Measurements from ENCODE around the gene ARMC9.

The ARMC9 gene

DNA sequence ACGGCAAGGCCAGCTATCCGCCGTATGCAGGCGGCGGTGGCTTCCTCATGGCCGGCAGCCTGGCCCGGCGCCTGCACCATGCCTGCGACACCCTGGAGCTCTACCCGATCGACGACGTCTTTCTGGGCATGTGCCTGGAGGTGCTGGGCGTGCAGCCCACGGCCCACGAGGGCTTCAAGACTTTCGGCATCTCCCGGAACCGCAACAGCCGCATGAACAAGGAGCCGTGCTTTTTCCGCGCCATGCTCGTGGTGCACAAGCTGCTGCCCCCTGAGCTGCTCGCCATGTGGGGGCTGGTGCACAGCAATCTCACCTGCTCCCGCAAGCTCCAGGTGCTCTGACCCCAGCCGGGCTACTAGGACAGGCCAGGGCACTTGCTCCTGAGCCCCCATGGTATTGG is 200.2 kb downstream of the ARMC9 start:
- TF ChIP-seq, protein P1, sequence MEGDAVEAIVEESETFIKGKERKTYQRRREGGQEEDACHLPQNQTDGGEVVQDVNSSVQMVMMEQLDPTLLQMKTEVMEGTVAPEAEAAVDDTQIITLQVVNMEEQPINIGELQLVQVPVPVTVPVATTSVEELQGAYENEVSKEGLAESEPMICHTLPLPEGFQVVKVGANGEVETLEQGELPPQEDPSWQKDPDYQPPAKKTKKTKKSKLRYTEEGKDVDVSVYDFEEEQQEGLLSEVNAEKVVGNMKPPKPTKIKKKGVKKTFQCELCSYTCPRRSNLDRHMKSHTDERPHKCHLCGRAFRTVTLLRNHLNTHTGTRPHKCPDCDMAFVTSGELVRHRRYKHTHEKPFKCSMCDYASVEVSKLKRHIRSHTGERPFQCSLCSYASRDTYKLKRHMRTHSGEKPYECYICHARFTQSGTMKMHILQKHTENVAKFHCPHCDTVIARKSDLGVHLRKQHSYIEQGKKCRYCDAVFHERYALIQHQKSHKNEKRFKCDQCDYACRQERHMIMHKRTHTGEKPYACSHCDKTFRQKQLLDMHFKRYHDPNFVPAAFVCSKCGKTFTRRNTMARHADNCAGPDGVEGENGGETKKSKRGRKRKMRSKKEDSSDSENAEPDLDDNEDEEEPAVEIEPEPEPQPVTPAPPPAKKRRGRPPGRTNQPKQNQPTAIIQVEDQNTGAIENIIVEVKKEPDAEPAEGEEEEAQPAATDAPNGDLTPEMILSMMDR (IDR thresholded peaks at IDR 0.05), result no peak

DNA sequence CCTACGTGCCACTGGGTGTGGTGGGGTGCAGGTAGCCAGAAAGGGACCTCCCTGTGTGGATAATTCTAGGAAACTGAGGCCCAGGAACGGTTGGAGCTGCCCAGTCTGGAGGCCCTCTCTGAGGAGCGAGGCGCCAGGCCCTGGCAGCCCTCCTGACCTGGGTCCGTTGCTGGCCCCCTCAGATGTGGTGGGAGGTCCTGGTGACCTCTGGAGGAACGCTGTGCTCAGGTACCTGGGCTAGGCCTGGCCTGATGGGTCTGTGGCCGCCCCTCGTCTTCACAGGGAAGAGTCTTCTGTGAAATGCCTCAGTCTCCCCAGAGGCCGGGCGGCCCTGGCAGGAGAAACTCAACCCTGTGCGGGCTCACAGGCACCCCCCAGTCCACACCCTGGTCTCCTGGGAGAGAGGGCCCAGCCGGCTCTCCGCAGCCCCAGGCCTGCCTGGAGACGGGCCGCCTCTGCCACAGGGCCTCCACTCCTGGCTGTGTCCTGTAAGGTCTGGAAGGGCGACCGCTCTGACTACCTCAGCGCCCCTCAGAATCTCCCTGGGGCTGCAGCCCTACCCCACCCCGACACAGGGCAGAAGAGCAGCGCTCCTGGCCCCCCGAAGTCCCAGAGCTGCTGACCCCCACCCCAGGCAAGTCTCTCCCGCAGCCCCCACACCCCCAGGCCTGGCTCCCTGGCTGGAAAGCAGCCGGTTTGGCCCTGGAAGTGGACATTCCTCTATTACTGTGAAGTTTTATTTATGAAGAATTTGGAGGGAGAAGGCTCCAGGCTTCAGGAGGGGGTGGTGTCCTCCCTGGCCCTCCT is 200.8 kb downstream of the ARMC9 start:
- TF ChIP-seq, protein P1 (IDR thresholded peaks at IDR 0.05), result no peak

DNA sequence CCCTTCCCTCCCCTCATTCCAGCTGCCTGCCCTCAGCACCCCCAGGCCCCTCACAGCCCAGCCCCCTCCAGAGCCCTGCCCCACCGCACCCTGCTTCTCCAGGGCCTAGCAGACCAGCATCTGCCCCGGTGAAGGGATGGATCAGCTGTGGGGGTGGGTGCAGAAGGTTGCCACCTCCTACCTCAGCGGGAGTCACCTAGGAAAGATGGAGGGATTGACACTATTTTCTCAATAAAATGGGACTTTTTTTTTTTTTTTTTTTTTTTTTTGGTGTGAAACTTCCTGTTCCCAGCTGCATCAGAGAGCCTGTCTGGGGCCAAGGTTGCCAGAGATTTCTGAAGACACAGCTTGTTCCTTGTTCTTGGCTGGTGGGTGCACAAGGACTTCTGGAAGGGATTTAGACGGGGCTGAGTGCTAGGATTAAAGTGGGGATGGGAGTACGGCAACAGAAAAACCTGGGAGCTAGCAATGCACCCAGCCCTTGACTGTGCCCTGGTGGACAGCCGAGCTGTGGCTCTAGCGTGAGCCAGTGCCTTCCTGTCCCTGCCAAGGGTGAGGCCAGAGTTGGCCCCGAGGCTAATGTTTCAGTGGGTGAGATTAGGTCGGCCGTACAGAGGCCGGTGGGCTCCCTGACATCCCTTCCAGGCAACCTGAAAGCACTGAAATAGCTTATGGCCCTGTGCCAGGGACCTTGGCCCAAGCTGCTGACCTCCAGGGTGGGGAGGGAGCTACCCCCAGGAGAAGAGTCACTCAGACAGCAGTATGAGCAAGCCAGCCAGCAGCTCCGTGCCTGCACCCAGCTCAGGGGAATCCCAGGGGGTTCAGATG is 201.6 kb downstream of the ARMC9 start:
- TF ChIP-seq, protein P1 (IDR thresholded peaks at IDR 0.05), result no peak

DNA sequence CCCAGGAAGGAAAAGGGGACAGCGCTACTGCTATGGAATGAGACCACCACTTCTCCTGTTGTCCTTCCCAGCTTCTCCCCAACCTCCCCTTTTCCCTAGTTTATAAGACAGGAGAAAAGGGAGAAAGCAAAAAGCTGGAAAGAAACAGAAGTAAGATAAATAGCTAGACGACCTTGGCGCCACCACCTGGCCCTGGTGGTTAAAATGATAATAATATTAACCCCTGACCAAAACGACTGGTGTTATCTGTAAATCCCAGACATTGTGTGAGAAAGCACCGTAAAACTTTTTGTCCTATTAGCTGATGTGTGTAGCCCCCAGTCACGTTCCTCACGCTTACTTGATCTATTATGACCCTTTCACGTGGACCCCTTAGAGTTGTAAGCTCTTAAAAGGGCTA is 202.2 kb downstream of the ARMC9 start:
- TF ChIP-seq, protein P1 (IDR thresholded peaks at IDR 0.05), result peak; percentile 40; the same call in 1 of the 2 replicates

DNA sequence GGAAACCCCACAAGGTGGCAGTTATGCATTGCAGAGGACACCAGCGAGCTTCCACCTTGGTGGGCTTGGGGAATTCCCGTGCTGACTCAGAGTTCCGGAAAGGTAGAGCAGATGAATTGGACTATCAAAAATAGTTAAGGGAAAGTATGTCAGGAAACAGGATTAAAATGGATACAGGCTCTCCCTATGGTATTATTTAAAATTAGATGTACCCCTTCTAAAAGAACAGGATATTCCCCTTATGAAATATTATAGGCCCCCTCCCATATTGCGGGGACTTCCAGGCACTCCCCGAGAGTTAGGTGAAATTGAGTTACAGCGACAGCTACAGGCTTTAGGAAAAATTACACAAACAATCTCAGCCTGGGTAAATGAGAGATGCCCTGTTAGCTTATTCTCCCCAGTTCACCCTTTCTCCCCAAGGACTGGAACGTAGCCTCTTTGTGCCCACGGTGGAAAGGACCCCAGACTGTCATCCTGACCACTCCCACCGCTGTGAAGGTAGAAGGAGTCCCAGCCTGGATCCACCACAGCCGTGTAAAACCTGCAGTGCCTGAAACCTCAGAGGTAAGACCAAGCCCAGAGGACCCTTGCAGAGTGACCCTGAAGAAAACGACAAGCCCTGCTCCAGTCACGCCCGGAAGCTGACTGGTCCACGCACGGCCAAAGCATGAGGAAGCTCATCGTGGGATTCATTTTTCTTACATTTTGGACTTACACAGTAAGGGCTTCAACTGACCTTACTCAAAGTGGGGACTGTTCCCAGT is 207.4 kb downstream of the ARMC9 start:
- TF ChIP-seq, protein P1 (IDR thresholded peaks at IDR 0.05), result peak; percentile 63

DNA sequence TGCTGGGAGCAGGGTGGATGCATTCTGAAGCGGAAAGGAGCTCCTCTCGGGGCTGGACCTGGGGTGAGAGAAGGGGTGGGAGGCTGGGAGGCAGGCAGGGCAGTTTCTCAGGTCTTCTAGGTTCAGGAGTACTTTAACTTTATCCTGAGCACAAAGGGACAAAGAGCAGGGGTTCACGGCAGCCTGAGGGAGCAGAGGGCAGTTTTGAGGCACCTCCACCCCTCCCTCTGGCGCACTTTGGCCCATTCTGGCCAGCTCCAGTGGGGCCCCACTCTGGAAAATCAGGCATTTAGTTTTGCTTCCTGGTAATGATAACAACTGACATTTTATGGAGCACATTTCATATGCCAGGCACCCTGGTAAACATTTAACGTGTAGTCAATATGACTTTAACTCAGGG is 211.3 kb downstream of the ARMC9 start:
- TF ChIP-seq, protein P1 (IDR thresholded peaks at IDR 0.05), result no peak

DNA sequence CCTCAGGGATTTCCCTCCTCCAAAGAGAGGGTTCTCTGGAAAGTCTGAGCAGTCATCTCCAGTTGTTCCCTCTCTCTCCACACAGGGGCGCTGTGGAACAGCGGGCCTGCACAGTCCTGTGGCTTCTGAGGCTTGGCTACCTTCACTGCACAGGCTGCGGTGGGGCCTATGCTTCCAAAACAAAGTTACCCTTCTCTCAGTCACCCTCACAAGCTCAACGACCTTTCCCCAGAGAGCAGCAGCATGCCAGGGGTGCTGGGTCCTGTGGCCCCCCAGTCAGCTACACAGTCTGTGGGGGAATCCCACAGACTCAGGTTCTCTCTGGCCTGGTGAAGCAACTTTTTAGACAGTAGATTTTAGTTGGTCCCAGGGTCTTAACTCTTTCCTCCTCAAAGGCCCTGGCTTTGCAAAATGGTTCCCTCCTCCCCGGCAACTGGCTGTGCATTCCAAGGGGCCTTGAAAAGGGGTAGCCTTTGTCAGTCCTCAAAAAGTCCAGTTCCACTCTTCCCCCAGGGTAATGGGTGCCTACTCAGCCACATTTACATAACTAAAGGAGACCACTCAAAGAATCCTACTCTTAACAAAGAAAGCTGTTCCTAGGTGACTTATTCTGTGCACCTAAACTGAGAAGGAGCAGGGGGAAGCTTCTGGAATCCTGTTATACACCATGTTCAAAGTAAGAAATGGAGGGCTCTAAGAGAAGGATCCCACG is 212.0 kb downstream of the ARMC9 start:
- TF ChIP-seq, protein P1 (IDR thresholded peaks at IDR 0.05), result peak; percentile 23; the same call in 1 of the 2 replicates
